ENCODE data around the gene KCNT1.

The KCNT1 gene

GRCh38 chr9:135780626-135781025 lies 78.6 kb downstream of the KCNT1 start:
- Mint-ChIP-seq H3K4me3 (no peak overlapping the region), H3K27ac (no peak overlapping the region), H3K27me3 (ENCODE audit: low read depth) (no peaks in the 10 kb centered on the region), H3K9me3 (no peaks in the 10 kb centered on the region), H3K36me3 (ENCODE audit: low read depth) (no peaks in the 10 kb centered on the region), H3K4me1 (ENCODE audit: low read depth) (no peaks in the 10 kb centered on the region)
- no peak for DNase-seq (ENCODE audit: low spot score)

GRCh38 chr9:135782946-135783345 lies 81.0 kb downstream of the KCNT1 start:
- Mint-ChIP-seq H3K4me1 (ENCODE audit: low read depth) (no peaks in the 10 kb centered on the region), H3K27me3 (ENCODE audit: low read depth) (no peaks in the 10 kb centered on the region), H3K27ac (no peak overlapping the region), H3K36me3 (ENCODE audit: low read depth) (no peaks in the 10 kb centered on the region), H3K4me3 (no peak overlapping the region), H3K9me3 (no peaks in the 10 kb centered on the region)
- DNase-seq (ENCODE audit: low spot score), result no peak

- no peaks in the 10 kb centered on the region for H3K36me3 Mint-ChIP-seq (ENCODE audit: low read depth)
- no peaks in the 10 kb centered on the region for H3K9me3 Mint-ChIP-seq
- no peak for DNase-seq (ENCODE audit: low spot score)
- H3K4me3 Mint-ChIP-seq, result no peak overlapping the region
- no peaks in the 10 kb centered on the region for H3K4me1 Mint-ChIP-seq (ENCODE audit: low read depth)
- H3K27me3 Mint-ChIP-seq (ENCODE audit: low read depth), result no peaks in the 10 kb centered on the region
- no peak overlapping the region for H3K27ac Mint-ChIP-seq
Observed at GRCh38 chr9:135783540-135784245, 81.7 kb downstream of the KCNT1 start.

GRCh38 chr9:135785013-135785575 lies 83.1 kb downstream of the KCNT1 start:
- H3K27me3 Mint-ChIP-seq (ENCODE audit: low read depth), result no peaks in the 10 kb centered on the region

GRCh38 chr9:135786146-135786690 lies 84.2 kb downstream of the KCNT1 start:
- DNase-seq (ENCODE audit: low spot score), result no peak
- Mint-ChIP-seq H3K4me3 (no peak overlapping the region), H3K27ac (no peak overlapping the region), H3K36me3 (ENCODE audit: low read depth) (no peaks in the 10 kb centered on the region), H3K4me1 (ENCODE audit: low read depth) (no peaks in the 10 kb centered on the region), H3K27me3 (ENCODE audit: low read depth) (no peaks in the 10 kb centered on the region), H3K9me3 (no peaks in the 10 kb centered on the region)

More at GRCh38 chr9:135785013-135785575, 83.1 kb downstream of the KCNT1 start:
- H3K9me3 Mint-ChIP-seq, result no peaks in the 10 kb centered on the region
- no peaks in the 10 kb centered on the region for H3K4me1 Mint-ChIP-seq (ENCODE audit: low read depth)
- H3K4me3 Mint-ChIP-seq, result no peak overlapping the region
- no peak for DNase-seq (ENCODE audit: low spot score)
- H3K27ac Mint-ChIP-seq, result no peak overlapping the region
- H3K36me3 Mint-ChIP-seq (ENCODE audit: low read depth), result no peaks in the 10 kb centered on the region

GRCh38 chr9:135787317-135787716 lies 85.3 kb downstream of the KCNT1 start:
- no peak for DNase-seq (ENCODE audit: low spot score)
- H3K4me1 Mint-ChIP-seq (ENCODE audit: low read depth), result no peaks in the 10 kb centered on the region
- H3K27me3 Mint-ChIP-seq (ENCODE audit: low read depth), result no peaks in the 10 kb centered on the region
- no peak overlapping the region for H3K4me3 Mint-ChIP-seq
- H3K27ac Mint-ChIP-seq, result no peak overlapping the region
- H3K36me3 Mint-ChIP-seq (ENCODE audit: low read depth), result no peaks in the 10 kb centered on the region
- no peaks in the 10 kb centered on the region for H3K9me3 Mint-ChIP-seq

- Mint-ChIP-seq H3K4me3 (no peak overlapping the region), H3K27me3 (ENCODE audit: low read depth) (no peaks in the 10 kb centered on the region), H3K27ac (no peak overlapping the region), H3K4me1 (ENCODE audit: low read depth) (no peaks in the 10 kb centered on the region), H3K9me3 (no peaks in the 10 kb centered on the region), H3K36me3 (ENCODE audit: low read depth) (no peaks in the 10 kb centered on the region)
- DNase-seq (ENCODE audit: low spot score), result no peak
Observed at GRCh38 chr9:135787776-135788575, 86.0 kb downstream of the KCNT1 start.

GRCh38 chr9:135788576-135789300 lies 86.8 kb downstream of the KCNT1 start:
- Mint-ChIP-seq H3K4me3 (no peak overlapping the region), H3K36me3 (ENCODE audit: low read depth) (no peaks in the 10 kb centered on the region), H3K27ac (no peak overlapping the region), H3K27me3 (ENCODE audit: low read depth) (no peaks in the 10 kb centered on the region), H3K4me1 (ENCODE audit: low read depth) (no peaks in the 10 kb centered on the region), H3K9me3 (no peaks in the 10 kb centered on the region)
- DNase-seq (ENCODE audit: low spot score), result no peak

- Mint-ChIP-seq H3K4me1 (ENCODE audit: low read depth) (no peaks in the 10 kb centered on the region), H3K27ac (no peak overlapping the region), H3K36me3 (ENCODE audit: low read depth) (no peaks in the 10 kb centered on the region), H3K27me3 (ENCODE audit: low read depth) (no peaks in the 10 kb centered on the region), H3K9me3 (no peaks in the 10 kb centered on the region), H3K4me3 (no peak overlapping the region)
- DNase-seq (ENCODE audit: low spot score), result no peak
Observed at GRCh38 chr9:135789838-135790291, 87.9 kb downstream of the KCNT1 start.

- H3K9me3 Mint-ChIP-seq, result no peaks in the 10 kb centered on the region
- H3K4me3 Mint-ChIP-seq, result no peak overlapping the region
- no peak for DNase-seq (ENCODE audit: low spot score)
- H3K4me1 Mint-ChIP-seq (ENCODE audit: low read depth), result no peaks in the 10 kb centered on the region
- H3K36me3 Mint-ChIP-seq (ENCODE audit: low read depth), result no peaks in the 10 kb centered on the region
- no peaks in the 10 kb centered on the region for H3K27me3 Mint-ChIP-seq (ENCODE audit: low read depth)
- H3K27ac Mint-ChIP-seq, result no peak overlapping the region
Observed at GRCh38 chr9:135790356-135790755, 88.4 kb downstream of the KCNT1 start.

- Mint-ChIP-seq H3K27ac (no peak overlapping the region), H3K4me3 (no peak overlapping the region), H3K27me3 (ENCODE audit: low read depth) (no peaks in the 10 kb centered on the region), H3K36me3 (ENCODE audit: low read depth) (no peaks in the 10 kb centered on the region), H3K4me1 (ENCODE audit: low read depth) (no peaks in the 10 kb centered on the region), H3K9me3 (no peaks in the 10 kb centered on the region)
- DNase-seq (ENCODE audit: low spot score), result no peak
Observed at GRCh38 chr9:135790850-135791249, 88.9 kb downstream of the KCNT1 start.

- H3K4me1 Mint-ChIP-seq (ENCODE audit: low read depth), result no peaks in the 10 kb centered on the region
- no peaks in the 10 kb centered on the region for H3K9me3 Mint-ChIP-seq
- H3K27me3 Mint-ChIP-seq (ENCODE audit: low read depth), result no peaks in the 10 kb centered on the region
- DNase-seq (ENCODE audit: low spot score), result no peak
- H3K36me3 Mint-ChIP-seq (ENCODE audit: low read depth), result no peaks in the 10 kb centered on the region
- H3K4me3 Mint-ChIP-seq, result no peak overlapping the region
- no peak overlapping the region for H3K27ac Mint-ChIP-seq
Observed at GRCh38 chr9:135791431-135792267, 89.7 kb downstream of the KCNT1 start.

All from T-helper 2 cell treated with Interferon-gamma antibody and Interleukin-4, amounts not matched to agents 5 μg/mL and 100 μg/mL, for 36 hours (primary cell).